GM12892 (cell line): ENCODE measurements around the gene GPC4.

ENCODE experiments used
- POLR2A ChIP-seq: IDR thresholded peaks from 2 replicates; pipeline ENCODE4 v1.6.1; 2011; ENCODE audit warnings: low read depth, low read length, control low read depth
- POLR2AphosphoS5 ChIP-seq: IDR thresholded peaks from 2 replicates; pipeline ENCODE4 v1.6.1; 2011; ENCODE audit warnings: low read depth, low read length, control low read depth
- TAF1 ChIP-seq: IDR thresholded peaks from 2 replicates; pipeline ENCODE4 v1.6.1; 2011; ENCODE audit warnings: low read depth, mild to moderate bottlenecking, control low read depth, low read length, borderline replicate concordance

DNA sequence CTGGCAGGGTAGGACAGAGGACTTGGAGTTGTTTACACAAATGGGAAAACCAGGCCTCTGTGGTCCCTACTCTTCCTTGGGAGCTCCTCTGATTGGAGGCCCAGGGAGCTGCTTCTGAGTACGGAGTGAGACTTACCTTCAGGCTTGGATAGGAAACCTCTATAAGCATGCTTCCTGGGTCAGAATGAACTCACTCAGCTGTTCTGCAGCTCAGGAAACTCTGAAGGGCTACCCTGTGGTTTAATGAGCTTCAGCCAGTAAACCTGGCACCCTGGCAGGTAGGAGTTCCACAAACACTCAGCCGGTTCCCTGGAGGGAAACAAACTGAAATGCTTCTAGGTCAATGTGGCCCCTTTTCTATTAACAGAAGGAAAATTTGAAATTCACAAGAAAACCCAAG is 146.1 kb downstream of the GPC4 start:
- TF ChIP-seq TAF1 (no peak), POLR2A (no peak), POLR2AphosphoS5 (no peak)
